HCT116 (cell line): ENCODE data around the gene ZC3H15. TPM values are rescaled to one million over a fixed set of nuclear protein-coding genes. Genes with fewer than 3 reads are reported as not detected.

Experiments used
- ATAC-seq: fragments of 200-7000 bp; cut with Tn5 transposase; 2 replicates; pipeline ENCODE4 v1.9.1; 2020; ENCODE audit warnings: mild to moderate bottlenecking, moderate library complexity
- BruUV-seq: library from RNA; stranded (reverse); fragments of 400-500 nt; replicated peaks from 2 replicates; lab custom pipeline; 2021; lab: Mats Ljungman, UMichigan
- CTCF ChIA-PET: fragments of 300-600 bp; sonication (Branson Sonifier 250); formaldehyde crosslinking; loops from one replicate; lab custom pipeline; 2021; ENCODE audit warnings: antibody characterized with exemption; lab: Charles Lee
- POLR2A ChIA-PET: fragments of 300-600, 350-600 bp; sonication (Branson Sonifier 250); formaldehyde crosslinking; loops from one replicate; lab custom pipeline; 2021; ENCODE audit warnings: antibody characterized with exemption; lab: Charles Lee
- RAD21 ChIA-PET, 2 experiments: fragments of 300-600 bp; sonication (Branson Sonifier 250); formaldehyde crosslinking; loops; one replicate each; lab custom pipeline; 2023; ENCODE audit warnings: low total read pairs in 2 of 2; ENCODE audit not compliant: uncharacterized antibody in 2 of 2, unreplicated experiment in 2 of 2, low non-redundant PET in 1 of 2; lab: Charles Lee
- DNase-seq: peaks from one replicate; pipeline ENCODE4 v3.0.0-alpha.2; 2010; ENCODE audit warnings: low read depth, low spot score
- H2AFZ ChIP-seq: fragments of 200-600 bp; shearing (Covaris generic), sonication (generic); 2 replicates; pipeline ENCODE4 v1.6.1; 2017; ENCODE audit warnings: low read depth, mixed run types, mixed read lengths, antibody characterized with exemption, low read length; ENCODE audit not compliant: poor library complexity, severe bottlenecking
- H3K27ac ChIP-seq: 2 replicates; pipeline ENCODE4 v1.5.1; 2012; ENCODE audit warnings: low read depth, low read length
- H3K27me3 ChIP-seq: fragments of 200-600 bp; sonication (generic); 2 replicates; pipeline ENCODE4 v1.6.1; 2016; ENCODE audit warnings: mixed run types, low read length, mixed read lengths; ENCODE audit not compliant: insufficient read depth
- H3K36me3 ChIP-seq, 2 experiments: fragments of 200-500 bp in 1 of 2; fragments of 200-600 bp in 1 of 2; sonication (Bioruptor generic) in 1 of 2; sonication (generic) in 1 of 2; 2 replicates each; pipeline versions ENCODE4 v1.5.1 to v1.6.1; 2014 to 2016; ENCODE audit warnings: low read length in 2 of 2, inconsistent platforms in 1 of 2, mixed read lengths in 1 of 2, mixed run types in 1 of 2; ENCODE audit not compliant: insufficient read depth in 2 of 2, control insufficient read depth in 1 of 2
- H3K4me1 ChIP-seq, 2 experiments: fragments of 200-600 bp in 1 of 2; sonication (generic) in 1 of 2; 2 replicates each; pipeline versions ENCODE4 v1.5.1 to v1.6.1; 2012 to 2017; ENCODE audit warnings: low read length in 2 of 2, inconsistent platforms in 1 of 2, mild to moderate bottlenecking in 1 of 2, mixed read lengths in 1 of 2, mixed run types in 1 of 2, moderate library complexity in 1 of 2; ENCODE audit not compliant: insufficient read depth in 2 of 2, control insufficient read depth in 1 of 2
- H3K4me2 ChIP-seq: fragments of 200-600 bp; sonication (generic); 2 replicates; pipeline ENCODE4 v1.6.1; 2017; ENCODE audit warnings: mixed run types, low read length, mixed read lengths
- H3K4me3 ChIP-seq, 2 experiments: fragments of 200-600 bp in 1 of 2; sonication (generic) in 1 of 2; replicated peaks in 1 of 2; 2 replicates each; pipeline ENCODE4 v1.5.1; 2011 to 2016; ENCODE audit warnings: low read length in 2 of 2, control low read depth in 1 of 2, low read depth in 1 of 2, mild to moderate bottlenecking in 1 of 2, mixed read lengths in 1 of 2, mixed run types in 1 of 2
- H3K79me2 ChIP-seq: fragments of 200-600 bp; sonication (generic); 2 replicates; pipeline ENCODE4 v1.6.1; 2017; ENCODE audit warnings: mild to moderate bottlenecking, mixed run types, low read length, moderate library complexity, mixed read lengths; ENCODE audit not compliant: insufficient read depth
- H3K9ac ChIP-seq: fragments of 200-600 bp; sonication (generic); 2 replicates; pipeline ENCODE4 v1.6.1; 2016; ENCODE audit warnings: low read length, mixed read lengths
- H3K9me2 ChIP-seq: fragments of 200-600 bp; sonication (generic), shearing (Covaris generic); 2 replicates; pipeline ENCODE4 v1.6.1; 2017; ENCODE audit warnings: mixed run types, mild to moderate bottlenecking, moderate library complexity; ENCODE audit not compliant: insufficient read depth
- H3K9me3 ChIP-seq, 2 experiments: fragments of 200-500 bp in 1 of 2; fragments of 200-600 bp in 1 of 2; sonication (Bioruptor generic) in 1 of 2; sonication (generic) in 1 of 2; 2 replicates each; pipeline ENCODE4 v1.6.1; 2014 to 2017; ENCODE audit warnings: low read length in 2 of 2, mixed read lengths in 2 of 2, inconsistent platforms in 1 of 2, low read depth in 1 of 2, mild to moderate bottlenecking in 1 of 2, mixed run types in 1 of 2, moderate library complexity in 1 of 2; ENCODE audit not compliant: control insufficient read depth in 1 of 2, insufficient read depth in 1 of 2
- H4K20me1 ChIP-seq: fragments of 200-600 bp; sonication (generic), shearing (Covaris generic); 2 replicates; pipeline ENCODE4 v1.6.1; 2017; ENCODE audit warnings: mixed run types, mild to moderate bottlenecking, moderate library complexity; ENCODE audit not compliant: insufficient read depth
- ATF3 ChIP-seq: IDR thresholded peaks from 2 replicates; pipeline ENCODE4 v1.6.1; 2012
- CEBPB ChIP-seq: IDR thresholded peaks from 2 replicates; pipeline ENCODE4 v1.6.1; 2012; ENCODE audit warnings: low read depth
- ELF1 ChIP-seq: IDR thresholded peaks from 2 replicates; pipeline ENCODE4 v1.6.1; 2012; ENCODE audit warnings: low read depth, borderline replicate concordance
- JUND ChIP-seq: IDR thresholded peaks from 2 replicates; pipeline ENCODE4 v1.6.1; 2012
- RAD21 ChIP-seq: IDR thresholded peaks from 2 replicates; pipeline ENCODE4 v1.6.1; 2012; ENCODE audit warnings: low read depth, mild to moderate bottlenecking
- REST ChIP-seq: IDR thresholded peaks from 2 replicates; pipeline ENCODE4 v1.6.1; 2012; ENCODE audit warnings: low read depth
- SIN3A ChIP-seq: IDR thresholded peaks from 2 replicates; pipeline ENCODE4 v1.6.1; 2012; ENCODE audit warnings: low read depth
- YY1 ChIP-seq: IDR thresholded peaks from 2 replicates; pipeline ENCODE4 v1.6.1; 2011; ENCODE audit warnings: low read length, low read depth, moderate library complexity, mild to moderate bottlenecking; ENCODE audit not compliant: insufficient replicate concordance; ENCODE audit errors: extremely low read depth
- ZNF274 ChIP-seq: fragments of 200-500 bp; sonication (Bioruptor generic); IDR thresholded peaks from 2 replicates; pipeline ENCODE4 v1.6.1; 2014; ENCODE audit warnings: mild to moderate bottlenecking, low read depth, low read length, inconsistent platforms
- intact Hi-C: fragments of 100-400 bp; cut with micrococcal nuclease; formaldehyde crosslinking; loops from 2 replicates; pipeline ENCODE4 v1.10.0; 2022
- total RNA-seq: library from RNA; stranded (reverse); gene quantifications from one replicate; pipeline ENCODE4 v1.2.1, GENCODE V29; 2021; ENCODE audit not compliant: unreplicated experiment
- TF ChIP-seq, protein P1 (sequence below): IDR thresholded peaks from 2 replicates; pipeline ENCODE4 v1.6.1; 2011; ENCODE audit warnings: mild to moderate bottlenecking, low read length, moderate library complexity; ENCODE audit not compliant: insufficient replicate concordance; ENCODE audit errors: extremely low read depth

ZC3H15 gene
- total RNA-seq, 1 experiment from 2014 or later = 75.2 TPM

- Histone ChIP-seq H3K27ac (no peak overlapping the region), H3K36me3 (peaks cover 5 to 13% of the 10 kb centered on the region in 2 experiments; a peak in 2 of 4 replicates), H3K9ac (no peak overlapping the region), H2AFZ (no peak overlapping the region), H3K27me3 (no peaks in the 10 kb centered on the region), H3K9me2 (no peaks in the 10 kb centered on the region), H3K4me3 (no peak overlapping the region), H3K79me2 (peaks cover 30% of the 10 kb centered on the region), H3K9me3 (no peaks in the 10 kb centered on the region), H3K4me2 (no peak overlapping the region), H3K4me1 (no peaks in the 10 kb centered on the region), H4K20me1 (peaks cover 10% of the 10 kb centered on the region; the same call in 1 of the 2 replicates)
- ChIA-PET POLR2A (interaction anchor here (0.6 kb wide), 1 partner anchor 623 kb away, joined by 4 read pairs; no protein-coding TSS in a partner anchor), CTCF (no interaction called here), RAD21 (no interaction called here)
- TF ChIP-seq, protein P1, sequence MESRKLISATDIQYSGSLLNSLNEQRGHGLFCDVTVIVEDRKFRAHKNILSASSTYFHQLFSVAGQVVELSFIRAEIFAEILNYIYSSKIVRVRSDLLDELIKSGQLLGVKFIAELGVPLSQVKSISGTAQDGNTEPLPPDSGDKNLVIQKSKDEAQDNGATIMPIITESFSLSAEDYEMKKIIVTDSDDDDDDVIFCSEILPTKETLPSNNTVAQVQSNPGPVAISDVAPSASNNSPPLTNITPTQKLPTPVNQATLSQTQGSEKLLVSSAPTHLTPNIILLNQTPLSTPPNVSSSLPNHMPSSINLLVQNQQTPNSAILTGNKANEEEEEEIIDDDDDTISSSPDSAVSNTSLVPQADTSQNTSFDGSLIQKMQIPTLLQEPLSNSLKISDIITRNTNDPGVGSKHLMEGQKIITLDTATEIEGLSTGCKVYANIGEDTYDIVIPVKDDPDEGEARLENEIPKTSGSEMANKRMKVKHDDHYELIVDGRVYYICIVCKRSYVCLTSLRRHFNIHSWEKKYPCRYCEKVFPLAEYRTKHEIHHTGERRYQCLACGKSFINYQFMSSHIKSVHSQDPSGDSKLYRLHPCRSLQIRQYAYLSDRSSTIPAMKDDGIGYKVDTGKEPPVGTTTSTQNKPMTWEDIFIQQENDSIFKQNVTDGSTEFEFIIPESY = no peak
- TF ChIP-seq ZNF274 (no peak), CEBPB (no peak), RAD21 (no peak), SIN3A (no peak), JUND (no peak), ELF1 (no peak), YY1 (no peak), ATF3 (no peak), REST (no peak)
- intact Hi-C loops = no loop called here
- ATAC-seq (no peak), DNase-seq (no peak)
- no TSS peak for BruUV-seq
Observed at GRCh38 chr2:186515376-186515775, 29.3 kb downstream of the ZC3H15 start.
